Uterus (tissue), 4 donors: Measurements from ENCODE around the gene SH3GL3. TPM values are rescaled to one million over a fixed set of nuclear protein-coding genes. Genes with fewer than 3 reads are reported as not detected.

ENCODE experiments used
- DNase-seq, 2 donors: peaks; one replicate each; pipeline ENCODE4 v3.0.0-alpha.2; 2019 to 2020
- H3K27ac ChIP-seq, 2 donors: fragments of 200-600 bp; sonication (generic); 1 replicate in 1 of 2; 2 replicates in 1 of 2; pipeline ENCODE4 v1.5.1; 2016 to 2018
- H3K27me3 ChIP-seq, 2 donors: fragments of 200-600 bp; sonication (generic); one replicate each; pipeline ENCODE4 v1.5.1; 2018 to 2019; ENCODE audit warnings: control low read depth in 1 of 2
- H3K36me3 ChIP-seq, 2 donors: fragments of 200-600 bp; sonication (generic); one replicate each; pipeline ENCODE4 v1.5.1; 2019; ENCODE audit warnings: control low read depth in 1 of 2
- H3K4me1 ChIP-seq, 2 donors: fragments of 200-600 bp; sonication (generic); one replicate each; pipeline ENCODE4 v1.5.1; 2018 to 2019; ENCODE audit warnings: control low read depth in 1 of 2
- H3K4me3 ChIP-seq, 2 donors: fragments of 200-600 bp; sonication (generic); 1 replicate in 1 of 2; 2 replicates in 1 of 2; pipeline ENCODE4 v1.5.1; 2018 to 2019; ENCODE audit warnings: mild to moderate bottlenecking in 1 of 2
- H3K9me3 ChIP-seq, 2 donors: fragments of 200-600 bp; sonication (generic); one replicate each; pipeline ENCODE4 v1.5.1; 2019; ENCODE audit warnings: control low read depth in 1 of 2
- POLR2A ChIP-seq, 2 donors: fragments of 450-650 bp; IDR thresholded peaks; one replicate each; pipeline ENCODE4 v1.6.1; 2016; ENCODE audit warnings: antibody characterized with exemption in 2 of 2, mild to moderate bottlenecking in 1 of 2, moderate library complexity in 1 of 2
- intact Hi-C: fragments of 100-400 bp; cut with DNase I; formaldehyde crosslinking; loops from one replicate; pipeline ENCODE4 v1.15.1; 2023; ENCODE audit warnings: low total_unique reads
- total RNA-seq, 4 donors: library from RNA; depleted of rRNA in 3 of 4; stranded (reverse); fragments of >200 nt in 3 of 4; gene quantifications; one replicate each; pipeline versions ENCODE4 v1.1.0 to v1.2.4, GENCODE V29; 2014 to 2023
- TF ChIP-seq, protein P1 (sequence below), 4 experiments: fragments of 200-600 bp in 2 of 4; fragments of 450-650 bp in 2 of 4; sonication (generic) in 2 of 4; IDR thresholded peaks; one replicate each; pipeline ENCODE4 v1.5.1; 2016 to 2019; ENCODE audit warnings: antibody characterized with exemption in 4 of 4, mild to moderate bottlenecking in 2 of 4, moderate library complexity in 1 of 4
- donor health status: DM: yes; HTN: yes; CAD: no.

The SH3GL3 gene
- total RNA-seq, 4 donors from 2014 or later = 1.2 to 11.8 (median 2.0) TPM; not detected in 1

- Histone ChIP-seq H3K4me1 (no peaks in the 10 kb centered on the region), H3K9me3 (no peaks in the 10 kb centered on the region), H3K36me3 (no peaks in the 10 kb centered on the region), H3K27me3 (no peaks in the 10 kb centered on the region), H3K4me3 (no peak overlapping the region), H3K27ac (no peak overlapping the region)
- no peak for DNase-seq
- intact Hi-C loops = no loop called here
- TF ChIP-seq, protein P1, sequence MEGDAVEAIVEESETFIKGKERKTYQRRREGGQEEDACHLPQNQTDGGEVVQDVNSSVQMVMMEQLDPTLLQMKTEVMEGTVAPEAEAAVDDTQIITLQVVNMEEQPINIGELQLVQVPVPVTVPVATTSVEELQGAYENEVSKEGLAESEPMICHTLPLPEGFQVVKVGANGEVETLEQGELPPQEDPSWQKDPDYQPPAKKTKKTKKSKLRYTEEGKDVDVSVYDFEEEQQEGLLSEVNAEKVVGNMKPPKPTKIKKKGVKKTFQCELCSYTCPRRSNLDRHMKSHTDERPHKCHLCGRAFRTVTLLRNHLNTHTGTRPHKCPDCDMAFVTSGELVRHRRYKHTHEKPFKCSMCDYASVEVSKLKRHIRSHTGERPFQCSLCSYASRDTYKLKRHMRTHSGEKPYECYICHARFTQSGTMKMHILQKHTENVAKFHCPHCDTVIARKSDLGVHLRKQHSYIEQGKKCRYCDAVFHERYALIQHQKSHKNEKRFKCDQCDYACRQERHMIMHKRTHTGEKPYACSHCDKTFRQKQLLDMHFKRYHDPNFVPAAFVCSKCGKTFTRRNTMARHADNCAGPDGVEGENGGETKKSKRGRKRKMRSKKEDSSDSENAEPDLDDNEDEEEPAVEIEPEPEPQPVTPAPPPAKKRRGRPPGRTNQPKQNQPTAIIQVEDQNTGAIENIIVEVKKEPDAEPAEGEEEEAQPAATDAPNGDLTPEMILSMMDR (IDR thresholded peaks at IDR 0.05) = no peak
- TF ChIP-seq POLR2A (IDR thresholded peaks at IDR 0.05) = no peak
These were observed 139.9 kb downstream of the SH3GL3 start for GRCh38 chr15:83587091-83587490.

- H3K36me3 ChIP-seq = no peaks in the 10 kb centered on the region
- intact Hi-C loops = no loop called here
- no peak for DNase-seq
- H3K4me1 ChIP-seq = no peaks in the 10 kb centered on the region
- H3K27me3 ChIP-seq = no peaks in the 10 kb centered on the region
- H3K9me3 ChIP-seq = no peaks in the 10 kb centered on the region
- no peak for TF ChIP-seq POLR2A (IDR thresholded peaks at IDR 0.05)
- TF ChIP-seq, protein P1 (IDR thresholded peaks at IDR 0.05) = no peak
- H3K27ac ChIP-seq = no peak overlapping the region
- no peak overlapping the region for H3K4me3 ChIP-seq
These were observed 141.3 kb downstream of the SH3GL3 start for GRCh38 chr15:83588441-83588840.

DNA sequence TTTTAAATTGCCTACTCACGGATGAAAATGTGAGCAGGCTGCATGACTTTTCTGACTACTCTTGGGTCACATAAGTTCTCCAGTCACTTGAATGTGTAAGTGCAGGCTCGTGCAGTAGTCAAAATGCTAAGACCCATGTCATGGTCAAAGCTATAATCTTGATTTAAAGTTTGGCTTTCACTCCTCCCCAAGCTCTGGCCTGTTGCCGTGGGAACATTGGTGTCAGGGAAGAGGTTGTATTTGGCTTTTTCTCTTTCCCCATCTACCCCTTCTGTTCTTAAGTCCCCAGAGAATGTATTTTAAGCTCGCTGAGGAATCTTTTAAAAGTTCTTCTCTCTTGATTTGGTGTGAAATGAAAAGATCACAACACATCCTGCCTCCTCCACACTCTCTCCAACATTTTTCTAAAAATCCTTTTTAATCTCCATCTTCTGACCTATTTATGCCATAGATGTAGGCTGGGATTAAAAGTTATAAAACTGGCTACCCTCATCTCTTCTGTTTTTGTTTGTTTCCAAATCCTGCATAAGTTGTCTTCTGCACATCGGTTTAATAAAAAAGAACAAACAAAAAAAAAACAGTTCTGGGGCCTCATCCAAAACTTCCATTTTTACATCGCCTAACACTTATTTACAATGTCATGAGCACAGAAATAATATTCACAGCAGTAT is 145.4 kb downstream of the SH3GL3 start:
- Histone ChIP-seq H3K27ac (peak overlapping the region in 1 of 2 donors; percentile 44), H3K4me1 (no peaks in the 10 kb centered on the region), H3K9me3 (no peaks in the 10 kb centered on the region), H3K27me3 (no peaks in the 10 kb centered on the region), H3K36me3 (no peaks in the 10 kb centered on the region), H3K4me3 (no peak overlapping the region)
- intact Hi-C loops = no loop called here
- no peak for TF ChIP-seq POLR2A (IDR thresholded peaks at IDR 0.05)
- TF ChIP-seq, protein P1 (IDR thresholded peaks at IDR 0.05) = no peak
- DNase-seq = peak; percentile 26 to 29

- Histone ChIP-seq H3K4me3 (no peak overlapping the region), H3K9me3 (no peaks in the 10 kb centered on the region), H3K27ac (no peak overlapping the region), H3K36me3 (no peaks in the 10 kb centered on the region), H3K4me1 (no peaks in the 10 kb centered on the region), H3K27me3 (no peaks in the 10 kb centered on the region)
- DNase-seq = no peak
- TF ChIP-seq, protein P1 (IDR thresholded peaks at IDR 0.05) = no peak
- no peak for TF ChIP-seq POLR2A (IDR thresholded peaks at IDR 0.05)
- intact Hi-C loops = no loop called here
These were observed 148.1 kb downstream of the SH3GL3 start for GRCh38 chr15:83595191-83595590.

DNA sequence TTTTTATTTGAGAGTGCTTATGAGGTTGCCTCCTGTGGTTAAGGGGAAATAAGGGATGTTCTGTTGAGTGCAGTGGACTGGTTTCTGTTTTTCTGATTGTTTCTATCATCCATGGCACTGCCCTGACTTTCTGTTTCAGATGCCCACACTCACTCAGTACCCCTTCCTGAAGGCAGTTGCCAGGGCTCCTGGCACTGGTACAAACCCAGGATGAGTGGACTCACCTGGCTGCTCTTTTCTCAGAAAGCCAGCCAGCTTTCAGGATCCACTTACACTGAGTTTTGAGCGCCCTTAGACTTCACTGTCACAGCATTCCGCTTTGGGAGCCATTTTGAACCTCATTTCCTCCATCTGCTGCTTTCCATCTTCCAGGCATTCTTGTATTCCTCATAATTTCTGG is 150.9 kb downstream of the SH3GL3 start:
- H3K27me3 ChIP-seq = no peaks in the 10 kb centered on the region
- no peak overlapping the region for H3K27ac ChIP-seq
- no peaks in the 10 kb centered on the region for H3K9me3 ChIP-seq
- DNase-seq = no peak
- H3K36me3 ChIP-seq = no peaks in the 10 kb centered on the region
- intact Hi-C loops = no loop called here
- no peak for TF ChIP-seq POLR2A (IDR thresholded peaks at IDR 0.05)
- TF ChIP-seq, protein P1 (IDR thresholded peaks at IDR 0.05) = no peak
- H3K4me3 ChIP-seq = no peak overlapping the region
- no peaks in the 10 kb centered on the region for H3K4me1 ChIP-seq
